ENCODE measurements around the gene CIC.

GRCh38 chr19:42303101-42303464 lies 34.0 kb downstream of the CIC start:
- TF ChIP-seq POLR2AphosphoS5 (IDR thresholded peaks at IDR 0.05; ENCODE audit: borderline replicate concordance, low read depth, low read length) (no peak), EZH2 (IDR thresholded peaks at IDR 0.05) (no peak)
